PFSK-1 (cell line): ENCODE measurements around the gene NANP.

ENCODE experiments used
- SIN3A ChIP-seq: IDR thresholded peaks from 2 replicates; pipeline ENCODE4 v1.6.1; 2012; ENCODE audit warnings: mild to moderate bottlenecking, low read length, moderate library complexity, borderline replicate concordance; ENCODE audit not compliant: insufficient read depth
- TF ChIP-seq, protein P1 (sequence below), 2 experiments: IDR thresholded peaks; 2 replicates each; pipeline versions ENCODE4 v1.6.1 to v1.8.0; 2011 to 2012; ENCODE audit warnings: low read depth in 2 of 2, low read length in 2 of 2, control low read depth in 1 of 2, inconsistent platforms in 1 of 2, mild to moderate bottlenecking in 1 of 2, moderate library complexity in 1 of 2; ENCODE audit not compliant: insufficient read depth in 1 of 2

DNA sequence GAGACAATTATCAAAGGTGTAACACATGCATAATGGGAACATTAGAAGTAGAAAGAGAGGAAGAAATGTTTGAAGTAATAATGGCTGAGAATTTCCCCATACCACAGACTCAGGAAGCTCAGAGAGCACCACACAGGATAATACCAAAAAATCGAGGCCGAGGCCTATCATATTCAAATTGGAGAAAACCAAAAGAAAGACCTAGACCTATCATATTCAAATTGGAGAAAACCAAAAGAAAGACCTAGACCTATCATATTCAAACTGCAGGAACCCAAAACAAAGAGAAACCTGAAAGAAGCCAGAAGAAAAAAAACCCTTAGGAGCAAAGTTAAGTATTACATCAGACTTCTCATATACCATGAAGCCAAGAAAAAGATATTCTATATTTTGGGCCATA, 56.5 kb downstream of the NANP start:
- TF ChIP-seq SIN3A: no peak
- TF ChIP-seq, protein P1, sequence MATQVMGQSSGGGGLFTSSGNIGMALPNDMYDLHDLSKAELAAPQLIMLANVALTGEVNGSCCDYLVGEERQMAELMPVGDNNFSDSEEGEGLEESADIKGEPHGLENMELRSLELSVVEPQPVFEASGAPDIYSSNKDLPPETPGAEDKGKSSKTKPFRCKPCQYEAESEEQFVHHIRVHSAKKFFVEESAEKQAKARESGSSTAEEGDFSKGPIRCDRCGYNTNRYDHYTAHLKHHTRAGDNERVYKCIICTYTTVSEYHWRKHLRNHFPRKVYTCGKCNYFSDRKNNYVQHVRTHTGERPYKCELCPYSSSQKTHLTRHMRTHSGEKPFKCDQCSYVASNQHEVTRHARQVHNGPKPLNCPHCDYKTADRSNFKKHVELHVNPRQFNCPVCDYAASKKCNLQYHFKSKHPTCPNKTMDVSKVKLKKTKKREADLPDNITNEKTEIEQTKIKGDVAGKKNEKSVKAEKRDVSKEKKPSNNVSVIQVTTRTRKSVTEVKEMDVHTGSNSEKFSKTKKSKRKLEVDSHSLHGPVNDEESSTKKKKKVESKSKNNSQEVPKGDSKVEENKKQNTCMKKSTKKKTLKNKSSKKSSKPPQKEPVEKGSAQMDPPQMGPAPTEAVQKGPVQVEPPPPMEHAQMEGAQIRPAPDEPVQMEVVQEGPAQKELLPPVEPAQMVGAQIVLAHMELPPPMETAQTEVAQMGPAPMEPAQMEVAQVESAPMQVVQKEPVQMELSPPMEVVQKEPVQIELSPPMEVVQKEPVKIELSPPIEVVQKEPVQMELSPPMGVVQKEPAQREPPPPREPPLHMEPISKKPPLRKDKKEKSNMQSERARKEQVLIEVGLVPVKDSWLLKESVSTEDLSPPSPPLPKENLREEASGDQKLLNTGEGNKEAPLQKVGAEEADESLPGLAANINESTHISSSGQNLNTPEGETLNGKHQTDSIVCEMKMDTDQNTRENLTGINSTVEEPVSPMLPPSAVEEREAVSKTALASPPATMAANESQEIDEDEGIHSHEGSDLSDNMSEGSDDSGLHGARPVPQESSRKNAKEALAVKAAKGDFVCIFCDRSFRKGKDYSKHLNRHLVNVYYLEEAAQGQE (IDR thresholded peaks at IDR 0.05; ENCODE audit: insufficient read depth in 1 of 2, low read depth in 2 of 2, low read length in 2 of 2): no peak
